Endothelial cell of umbilical vein (primary cell): Measurements from ENCODE around the gene EXOC7. TPM values are rescaled to one million over a fixed set of nuclear protein-coding genes. Genes with fewer than 3 reads are reported as not detected.

Experiments used
- BruUV-seq: library from RNA; stranded (reverse); fragments of 400-500 nt; replicated peaks from 2 replicates; lab custom pipeline; 2021; lab: Mats Ljungman, UMichigan
- CTCF ChIA-PET: fragments of 300-600, 350-600 bp; sonication (Branson Sonifier 250); formaldehyde crosslinking; loops from one replicate; lab custom pipeline; 2021; ENCODE audit warnings: antibody characterized with exemption, inconsistent platforms; lab: Charles Lee
- POLR2A ChIA-PET: fragments of 300-600, 350-600 bp; sonication (Branson Sonifier 250); formaldehyde crosslinking; loops from one replicate; lab custom pipeline; 2021; ENCODE audit warnings: antibody characterized with exemption, inconsistent platforms; lab: Charles Lee
- DNase-seq: peaks from one replicate; pipeline ENCODE4 v3.0.0-alpha.2; 2011; ENCODE audit warnings: low read depth, low spot score
- FAIRE-seq: peaks from 2 replicates; lab custom pipeline; 2011; peaks lifted over from hg19 to GRCh38; lab: Jason Lieb, UNC
- H2AFZ ChIP-seq: 2 replicates; pipeline ENCODE4 v1.6.0; 2012; ENCODE audit warnings: low read depth, low read length, control low read depth, inconsistent platforms
- H3K27ac ChIP-seq: 2 replicates; pipeline ENCODE4 v1.5.1; 2011; ENCODE audit warnings: low read depth, mild to moderate bottlenecking, control low read depth, low read length, moderate library complexity; ENCODE audit not compliant: insufficient read depth
- H3K27me3 ChIP-seq, 2 experiments: 2 replicates each; pipeline versions ENCODE4 v1.6.0 to v1.6.1; 2011; ENCODE audit warnings: low read length in 2 of 2, mixed read lengths in 1 of 2; ENCODE audit not compliant: control insufficient read depth in 2 of 2, insufficient read depth in 2 of 2
- H3K36me3 ChIP-seq, 2 experiments: 2 replicates in 1 of 2; 3 replicates in 1 of 2; pipeline ENCODE4 v1.5.1; 2011; ENCODE audit warnings: low read length in 2 of 2, mild to moderate bottlenecking in 1 of 2, moderate library complexity in 1 of 2; ENCODE audit not compliant: control insufficient read depth in 2 of 2, insufficient read depth in 2 of 2; ENCODE audit errors: extremely low read depth in 1 of 2
- H3K4me1 ChIP-seq: 3 replicates; pipeline ENCODE4 v1.5.1; 2011; ENCODE audit warnings: mild to moderate bottlenecking, low read length; ENCODE audit not compliant: control insufficient read depth, insufficient read depth; ENCODE audit errors: extremely low read depth
- H3K4me2 ChIP-seq: 2 replicates; pipeline ENCODE4 v1.6.1; 2011; ENCODE audit warnings: low read length, control low read depth, mixed read lengths; ENCODE audit not compliant: insufficient read depth
- H3K4me3 ChIP-seq, 3 experiments: fragments of 200-600 bp in 1 of 3; sonication (generic), shearing (Covaris generic) in 1 of 3; replicated peaks in 1 of 3; 2 replicates each; pipeline ENCODE4 v1.5.1; 2011 to 2016; ENCODE audit warnings: control low read depth in 3 of 3, low read length in 3 of 3, mild to moderate bottlenecking in 2 of 3, inconsistent platforms in 1 of 3, low read depth in 1 of 3, moderate library complexity in 1 of 3; ENCODE audit not compliant: insufficient read depth in 1 of 3
- H3K79me2 ChIP-seq: 2 replicates; pipeline ENCODE4 v1.6.0; 2012; ENCODE audit warnings: low read length, inconsistent platforms; ENCODE audit not compliant: control insufficient read depth, insufficient read depth
- H3K9ac ChIP-seq: replicated peaks from 2 replicates; pipeline ENCODE3; 2011; ENCODE audit warnings: low read length, control low read depth; ENCODE audit not compliant: insufficient read depth; ENCODE audit errors: extremely low read depth
- H3K9me1 ChIP-seq: replicated peaks from 3 replicates; pipeline ENCODE4 v1.6.0; 2011; ENCODE audit warnings: mild to moderate bottlenecking, low read length; ENCODE audit not compliant: control insufficient read depth, insufficient read depth; ENCODE audit errors: extremely low read depth
- H3K9me3 ChIP-seq: replicated peaks from 2 replicates; pipeline ENCODE4 v1.5.1; 2012; ENCODE audit warnings: low read length, inconsistent platforms; ENCODE audit not compliant: control insufficient read depth, insufficient read depth
- H4K20me1 ChIP-seq: replicated peaks from 2 replicates; pipeline ENCODE3; 2011; ENCODE audit warnings: mild to moderate bottlenecking, low read length; ENCODE audit not compliant: control insufficient read depth, insufficient read depth; ENCODE audit errors: extremely low read depth
- EZH2 ChIP-seq: IDR thresholded peaks from 2 replicates; pipeline ENCODE4 v1.6.1; 2012; ENCODE audit warnings: borderline replicate concordance, low read depth, mild to moderate bottlenecking, moderate library complexity, low read length, inconsistent platforms; ENCODE audit not compliant: severe bottlenecking
- FOS ChIP-seq: IDR thresholded peaks from 2 replicates; pipeline ENCODE4 v1.6.1; 2011; ENCODE audit warnings: mild to moderate bottlenecking, low read length, moderate library complexity, borderline replicate concordance; ENCODE audit not compliant: insufficient read depth
- GATA2 ChIP-seq: IDR thresholded peaks from 2 replicates; pipeline ENCODE4 v1.7.0; 2011; ENCODE audit warnings: low read depth, mild to moderate bottlenecking, moderate library complexity, mixed read lengths, low read length; ENCODE audit not compliant: insufficient read length, insufficient read depth
- JUN ChIP-seq: IDR thresholded peaks from 2 replicates; pipeline ENCODE4 v1.6.1; 2011; ENCODE audit warnings: borderline replicate concordance, low read depth; ENCODE audit not compliant: insufficient read length, insufficient read depth
- MYC ChIP-seq: IDR thresholded peaks from one replicate; pipeline ENCODE4 v1.6.1; 2011; ENCODE audit warnings: mild to moderate bottlenecking, low read depth, low read length
- POLR2A ChIP-seq: IDR thresholded peaks from 2 replicates; pipeline ENCODE4 v1.6.1; 2012; ENCODE audit warnings: low read depth, mild to moderate bottlenecking, control low read depth, low read length
- POLR2AphosphoS5 ChIP-seq: IDR thresholded peaks from 2 replicates; pipeline ENCODE4 v1.6.1; 2012; ENCODE audit warnings: low read depth, mild to moderate bottlenecking, control low read depth, low read length, moderate library complexity; ENCODE audit not compliant: insufficient read depth
- dilution Hi-C: fragments of 300-500 bp; cut with MboI; formaldehyde crosslinking; loops from one replicate; pipeline ENCODE4 v1.15.0; 2019; ENCODE audit warnings: low sequenced_read_pairs; ENCODE audit not compliant: extremely low pct_ligation_motif_present
- intact Hi-C: fragments of 100-400 bp; cut with micrococcal nuclease; formaldehyde crosslinking; loops from one replicate; pipeline ENCODE4 v1.10.0; 2022
- polyA plus RNA-seq, 4 experiments: library from polyadenylated mRNA; depleted of rRNA in 3 of 4; stranded (reverse) in 3 of 4; unstranded in 1 of 4; fragments of >200 nt; gene quantifications; 2 replicates each; pipeline versions ENCODE4 v1.2.1 to v1.2.3, GENCODE V29; 2011 to 2012; ENCODE audit warnings: missing spikeins in 1 of 4
- total RNA-seq: library from RNA; stranded (reverse); gene quantifications from 2 replicates; pipeline ENCODE4 v1.2.3, GENCODE V29; 2021
- TF ChIP-seq, protein P1 (sequence below): IDR thresholded peaks from 2 replicates; pipeline ENCODE4 v1.6.1; 2011; ENCODE audit not compliant: insufficient read depth, insufficient read length
- TF ChIP-seq, protein P2 (sequence below), 2 donors: IDR thresholded peaks; 1 replicate in 1 of 2; 2 replicates in 1 of 2; pipeline ENCODE4 v1.5.1; 2011; ENCODE audit warnings: low read length in 2 of 2, mild to moderate bottlenecking in 2 of 2, moderate library complexity in 2 of 2, control low read depth in 1 of 2, inconsistent platforms in 1 of 2, low read depth in 1 of 2; ENCODE audit not compliant: insufficient read depth in 1 of 2; ENCODE audit errors: extremely low read depth in 1 of 2

Gene EXOC7
- total and polyA plus RNA-seq, 2 donors (not counting 3 experiments of a cell fraction or from before 2014, with no cell fraction given), result 91.5 to 137 TPM

DNA sequence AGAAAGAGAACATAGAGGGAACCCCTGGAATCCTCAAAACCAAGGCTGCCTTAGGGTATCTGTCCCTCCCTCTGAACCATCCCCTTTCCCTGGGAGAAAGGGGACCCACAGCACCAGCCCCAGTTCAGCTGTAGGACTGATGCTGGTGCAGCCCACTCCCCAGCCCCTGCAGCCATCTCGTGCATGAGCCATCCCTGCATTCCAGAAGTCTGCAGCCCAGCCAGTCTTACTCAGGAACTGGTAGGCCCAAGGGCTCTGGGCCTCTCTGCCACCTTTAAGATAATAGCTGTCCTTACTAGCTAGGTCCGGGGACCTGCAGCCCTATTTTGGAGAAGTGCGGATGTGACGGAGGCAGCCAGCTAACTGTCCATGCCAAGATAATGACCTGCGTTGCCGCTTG lies 70.4 kb downstream of the EXOC7 start:
- ChIA-PET CTCF (interaction anchor here (0.8 to 3.8 kb wide), 8 partner anchors 14 to 149 kb away, joined by 3 to 28 read pairs (median 3); no protein-coding TSS in a partner anchor), POLR2A (no interaction called here)
- Histone ChIP-seq H3K79me2 (no peaks in the 10 kb centered on the region), H4K20me1 (no peaks in the 10 kb centered on the region), H3K27ac (no peak overlapping the region), H3K27me3 (no peaks in the 10 kb centered on the region), H3K9me3 (no peaks in the 10 kb centered on the region), H2AFZ (no peak overlapping the region), H3K9me1 (no peaks in the 10 kb centered on the region), H3K4me1 (peaks cover 11% of the 10 kb centered on the region), H3K4me3 (no peak overlapping the region), H3K9ac (no peak overlapping the region), H3K4me2 (no peak overlapping the region), H3K36me3 (peaks cover 0 to 2% of the 10 kb centered on the region in 2 experiments)
- BruUV-seq, result no TSS peak
- dilution Hi-C loops (no loop called here), intact Hi-C loops (loop anchor here (5.0 kb wide), 1 partner anchor 244 kb away; no protein-coding TSS in a partner anchor)
- FAIRE-seq (no peak), DNase-seq (no peak)
- TF ChIP-seq GATA2, result no peak
- TF ChIP-seq, protein P1, sequence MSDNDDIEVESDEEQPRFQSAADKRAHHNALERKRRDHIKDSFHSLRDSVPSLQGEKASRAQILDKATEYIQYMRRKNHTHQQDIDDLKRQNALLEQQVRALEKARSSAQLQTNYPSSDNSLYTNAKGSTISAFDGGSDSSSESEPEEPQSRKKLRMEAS, result no peak
- TF ChIP-seq, protein P2, sequence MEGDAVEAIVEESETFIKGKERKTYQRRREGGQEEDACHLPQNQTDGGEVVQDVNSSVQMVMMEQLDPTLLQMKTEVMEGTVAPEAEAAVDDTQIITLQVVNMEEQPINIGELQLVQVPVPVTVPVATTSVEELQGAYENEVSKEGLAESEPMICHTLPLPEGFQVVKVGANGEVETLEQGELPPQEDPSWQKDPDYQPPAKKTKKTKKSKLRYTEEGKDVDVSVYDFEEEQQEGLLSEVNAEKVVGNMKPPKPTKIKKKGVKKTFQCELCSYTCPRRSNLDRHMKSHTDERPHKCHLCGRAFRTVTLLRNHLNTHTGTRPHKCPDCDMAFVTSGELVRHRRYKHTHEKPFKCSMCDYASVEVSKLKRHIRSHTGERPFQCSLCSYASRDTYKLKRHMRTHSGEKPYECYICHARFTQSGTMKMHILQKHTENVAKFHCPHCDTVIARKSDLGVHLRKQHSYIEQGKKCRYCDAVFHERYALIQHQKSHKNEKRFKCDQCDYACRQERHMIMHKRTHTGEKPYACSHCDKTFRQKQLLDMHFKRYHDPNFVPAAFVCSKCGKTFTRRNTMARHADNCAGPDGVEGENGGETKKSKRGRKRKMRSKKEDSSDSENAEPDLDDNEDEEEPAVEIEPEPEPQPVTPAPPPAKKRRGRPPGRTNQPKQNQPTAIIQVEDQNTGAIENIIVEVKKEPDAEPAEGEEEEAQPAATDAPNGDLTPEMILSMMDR (IDR thresholded peaks at IDR 0.05; ENCODE audit: extremely low read depth in 1 of 2, insufficient read depth in 1 of 2, low read depth in 1 of 2, low read length in 2 of 2), result no peak
- no peak for TF ChIP-seq POLR2A
- TF ChIP-seq FOS, result no peak
- no peak for TF ChIP-seq JUN
- no peak for TF ChIP-seq MYC
- TF ChIP-seq EZH2, result no peak
- no peak for TF ChIP-seq POLR2AphosphoS5
